Measurements from ENCODE around the gene SPSB2.

GRCh38 chr12:6921996-6922946 is 49.2 kb upstream of the SPSB2 start:
- TF ChIP-seq POLR2AphosphoS5 (IDR thresholded peaks at IDR 0.05; ENCODE audit: borderline replicate concordance, low read depth, low read length) (no peak), EZH2 (IDR thresholded peaks at IDR 0.05) (no peak)
